ENCODE measurements around the gene PPM1D.

- TF ChIP-seq, protein P1, sequence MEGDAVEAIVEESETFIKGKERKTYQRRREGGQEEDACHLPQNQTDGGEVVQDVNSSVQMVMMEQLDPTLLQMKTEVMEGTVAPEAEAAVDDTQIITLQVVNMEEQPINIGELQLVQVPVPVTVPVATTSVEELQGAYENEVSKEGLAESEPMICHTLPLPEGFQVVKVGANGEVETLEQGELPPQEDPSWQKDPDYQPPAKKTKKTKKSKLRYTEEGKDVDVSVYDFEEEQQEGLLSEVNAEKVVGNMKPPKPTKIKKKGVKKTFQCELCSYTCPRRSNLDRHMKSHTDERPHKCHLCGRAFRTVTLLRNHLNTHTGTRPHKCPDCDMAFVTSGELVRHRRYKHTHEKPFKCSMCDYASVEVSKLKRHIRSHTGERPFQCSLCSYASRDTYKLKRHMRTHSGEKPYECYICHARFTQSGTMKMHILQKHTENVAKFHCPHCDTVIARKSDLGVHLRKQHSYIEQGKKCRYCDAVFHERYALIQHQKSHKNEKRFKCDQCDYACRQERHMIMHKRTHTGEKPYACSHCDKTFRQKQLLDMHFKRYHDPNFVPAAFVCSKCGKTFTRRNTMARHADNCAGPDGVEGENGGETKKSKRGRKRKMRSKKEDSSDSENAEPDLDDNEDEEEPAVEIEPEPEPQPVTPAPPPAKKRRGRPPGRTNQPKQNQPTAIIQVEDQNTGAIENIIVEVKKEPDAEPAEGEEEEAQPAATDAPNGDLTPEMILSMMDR (IDR thresholded peaks at IDR 0.05; ENCODE audit: low read depth, low read length), result no peak
- no peak for TF ChIP-seq EZH2phosphoT487 (IDR thresholded peaks at IDR 0.05; ENCODE audit: low read depth)
These were observed 85.4 kb downstream of the PPM1D start for GRCh38 chr17:60685437-60685836.

All from OCI-LY3 (cell line).